T-cell (primary cell): ENCODE results near the gene PCLO. TPM values are rescaled to one million over a fixed set of nuclear protein-coding genes. Genes with fewer than 3 reads are reported as not detected.

Source experiments
- ATAC-seq, 4 experiments: fragments of 200-7000 bp in 3 of 4; fragments of 150-1000 bp in 1 of 4; cut with Tn5 transposase; replicated peaks in 1 of 4; 1 replicate in 3 of 4; 2 replicates in 1 of 4; pipeline ENCODE4 v1.10.0; 2021; ENCODE audit warnings: moderate library complexity in 3 of 4, mild to moderate bottlenecking in 2 of 4, moderate number of reproducible peaks in 1 of 4
- CTCF ChIA-PET, 2 donors: fragments of 300-600 bp; sonication (Branson Sonifier 250); formaldehyde crosslinking; loops; one replicate each; lab custom pipeline; 2022; ENCODE audit warnings: antibody characterized with exemption in 2 of 2; lab: Charles Lee
- POLR2A ChIA-PET, 2 donors: fragments of 300-600 bp; sonication (Branson Sonifier 250); formaldehyde crosslinking; loops; one replicate each; lab custom pipeline; 2022; ENCODE audit warnings: antibody characterized with exemption in 2 of 2; lab: Charles Lee
- DNase-seq, 35 experiments: peaks; one replicate each; pipeline versions ENCODE4 v3.0.0 to v3.0.0-alpha.2; 2013 to 2023
- H3K27ac ChIP-seq: one replicate; pipeline ENCODE4 v1.5.1; 2013; ENCODE audit warnings: low read length
- H3K27me3 ChIP-seq, 2 experiments: replicated peaks in 1 of 2; 1 replicate in 1 of 2; 2 replicates in 1 of 2; pipeline versions ENCODE4 v1.6.1 to v1.7.0; 2013; ENCODE audit warnings: low read length in 1 of 2, mixed read lengths in 1 of 2; ENCODE audit not compliant: control insufficient read depth in 2 of 2, insufficient read depth in 2 of 2; ENCODE audit errors: extremely low read depth in 1 of 2
- H3K36me3 ChIP-seq, 2 donors: 1 replicate in 1 of 2; 2 replicates in 1 of 2; pipeline versions ENCODE4 v1.6.1 to v1.7.0; 2013; ENCODE audit warnings: low read length in 1 of 2; ENCODE audit not compliant: control insufficient read depth in 2 of 2, insufficient read depth in 1 of 2; ENCODE audit errors: extremely low read depth in 1 of 2
- H3K4me1 ChIP-seq, 2 experiments: 1 replicate in 1 of 2; 2 replicates in 1 of 2; pipeline versions ENCODE4 v1.6.1 to v1.7.0; 2013; ENCODE audit warnings: low read length in 2 of 2, mixed read lengths in 1 of 2; ENCODE audit not compliant: insufficient read depth in 2 of 2, control insufficient read depth in 1 of 2; ENCODE audit errors: extremely low read depth in 1 of 2
- H3K4me3 ChIP-seq, 2 donors: 1 replicate in 1 of 2; 2 replicates in 1 of 2; pipeline versions ENCODE4 v1.5.1 to v1.7.0; 2013; ENCODE audit warnings: mild to moderate bottlenecking in 2 of 2, low read length in 1 of 2, moderate library complexity in 1 of 2; ENCODE audit not compliant: control insufficient read depth in 1 of 2; ENCODE audit errors: extremely low read depth in 1 of 2
- H3K9me3 ChIP-seq: 2 replicates; pipeline ENCODE4 v1.7.0; 2013
- H3K27ac Mint-ChIP-seq, 2 donors: one replicate each; pipeline ENCODE4 v1.8.0; 2020 to 2021; ENCODE audit warnings: mild to moderate bottlenecking in 2 of 2, mixed read lengths in 2 of 2
- H3K27me3 Mint-ChIP-seq, 2 donors: one replicate each; pipeline ENCODE4 v1.8.0; 2021 to 2022; ENCODE audit warnings: mixed read lengths in 2 of 2
- H3K36me3 Mint-ChIP-seq: one replicate; pipeline ENCODE4 v1.8.0; 2021; ENCODE audit warnings: mixed read lengths
- H3K4me1 Mint-ChIP-seq, 3 donors: one replicate each; pipeline ENCODE4 v1.8.0; 2020 to 2022; ENCODE audit warnings: mixed read lengths in 3 of 3, mild to moderate bottlenecking in 1 of 3
- H3K4me3 Mint-ChIP-seq, 3 donors: one replicate each; pipeline ENCODE4 v1.8.0; 2020 to 2022; ENCODE audit warnings: mild to moderate bottlenecking in 3 of 3, mixed read lengths in 3 of 3, moderate library complexity in 3 of 3
- H3K9me3 Mint-ChIP-seq, 3 donors: one replicate each; pipeline ENCODE4 v1.8.0; 2020 to 2022; ENCODE audit warnings: mixed read lengths in 3 of 3
- whole genome bisulfite sequencing: methylation state at CpG from one replicate; pipeline ENCODE4 v1.1.5; 2013; ENCODE audit warnings: missing lambda C conversion rate; ENCODE audit not compliant: insufficient coverage; 5-methylcytosine and 5-hydroxymethylcytosine counted together
- total RNA-seq, 35 experiments: library from RNA in 6 of 35; stranded (reverse) in 6 of 35; fragments of 120-200 nt in 1 of 35; gene quantifications; one replicate each; pipeline versions ENCODE4 v1.2.1 to v1.2.4 and lab custom pipeline; 2013 to 2026

Gene PCLO
- total RNA-seq, 5 donors from 2014 or later (not counting 1 experiment from before 2014, with no cell fraction given) = 0.03 to 0.05 (median 0.03) TPM; not detected in 1

DNA sequence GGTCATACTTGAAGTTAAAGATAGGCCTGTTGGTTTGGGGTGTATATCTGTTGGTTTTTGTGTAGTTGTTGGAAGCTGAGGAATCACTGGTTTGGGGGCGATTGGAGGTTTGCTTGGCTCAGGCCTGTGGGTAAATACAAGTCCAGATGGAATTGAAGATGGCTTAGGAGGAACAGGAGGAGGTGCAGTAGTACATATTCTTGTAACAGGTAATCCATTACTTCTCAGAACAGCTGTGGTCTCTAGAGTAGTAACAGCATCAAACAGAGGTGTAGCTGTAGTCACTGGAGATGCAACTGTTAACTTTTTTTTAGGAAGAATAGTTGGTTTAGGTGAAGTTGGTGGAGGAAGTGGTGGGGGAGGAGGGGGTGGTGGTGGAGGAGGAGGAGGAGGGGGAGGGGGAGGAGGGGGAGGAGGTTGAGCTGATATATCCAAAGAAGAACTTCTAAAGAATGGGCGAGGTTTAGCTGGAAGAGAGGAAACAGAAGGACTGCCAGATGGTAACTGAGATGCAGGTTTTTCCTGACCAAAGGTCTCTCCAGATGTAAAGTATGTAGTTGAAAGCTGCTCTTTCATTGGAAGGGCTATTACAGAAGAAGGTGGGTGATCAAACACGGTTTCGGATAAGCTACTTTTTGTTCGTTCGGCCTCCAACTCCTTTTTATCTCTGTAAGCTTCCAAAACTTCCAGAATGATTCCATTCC, 209.2 kb downstream of the PCLO start:
- no peak for ATAC-seq
- no peak for DNase-seq
- 64% methylated on average over 2 of the region's 6 CpGs for WGBS
- Mint-ChIP-seq H3K9me3 (peaks cover 10 to 36% (median 20%) of the 10 kb centered on the region in 3 donors), H3K27ac (no peak overlapping the region), H3K4me3 (no peak overlapping the region), H3K36me3 (no peaks in the 10 kb centered on the region), H3K27me3 (no peaks in the 10 kb centered on the region), H3K4me1 (no peaks in the 10 kb centered on the region)
- Histone ChIP-seq H3K4me3 (no peak overlapping the region), H3K9me3 (no peaks in the 10 kb centered on the region), H3K27me3 (no peaks in the 10 kb centered on the region), H3K4me1 (no peaks in the 10 kb centered on the region), H3K27ac (no peak overlapping the region), H3K36me3 (no peaks in the 10 kb centered on the region)
- ChIA-PET CTCF (interaction anchor here in 1 of 2 donors (0.7 kb wide), 1 partner anchor 673 kb away, joined by 3 read pairs; no protein-coding TSS in a partner anchor), POLR2A (no interaction called here)

DNA sequence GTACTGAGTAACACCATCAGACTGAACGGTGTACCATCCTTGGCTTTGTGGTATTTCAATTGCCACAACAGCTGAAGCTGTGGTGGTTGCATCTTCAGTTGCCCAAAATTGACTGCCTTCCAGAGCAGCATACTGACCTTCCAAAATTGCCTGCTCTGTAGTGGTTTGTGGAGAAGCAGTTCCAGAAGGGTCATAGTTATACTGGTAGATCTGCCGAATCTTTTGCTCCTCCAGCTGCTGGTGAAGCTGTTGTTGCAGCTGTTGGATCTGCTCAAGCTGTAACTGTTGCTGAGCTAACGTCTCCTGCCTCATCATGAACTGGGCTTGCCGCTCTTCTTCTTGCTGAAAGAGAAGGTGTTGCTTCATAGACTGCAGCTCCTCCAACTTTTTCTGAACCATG, 212.2 kb downstream of the PCLO start:
- ChIA-PET CTCF (no interaction called here), POLR2A (no interaction called here)
- no peak overlapping the region for H3K27ac ChIP-seq
- WGBS = 75% methylated on average over 4 of the region's 4 CpGs
- no peaks in the 10 kb centered on the region for H3K36me3 ChIP-seq
- no peak overlapping the region for H3K27ac Mint-ChIP-seq
- H3K9me3 ChIP-seq = no peaks in the 10 kb centered on the region
- no peaks in the 10 kb centered on the region for H3K36me3 Mint-ChIP-seq
- DNase-seq = no peak
- H3K4me1 Mint-ChIP-seq = no peaks in the 10 kb centered on the region
- H3K4me1 ChIP-seq = no peaks in the 10 kb centered on the region
- no peaks in the 10 kb centered on the region for H3K27me3 Mint-ChIP-seq
- H3K4me3 Mint-ChIP-seq = no peak overlapping the region
- H3K9me3 Mint-ChIP-seq = peaks cover 13 to 30% (median 22%) of the 10 kb centered on the region in 3 donors
- H3K27me3 ChIP-seq = no peaks in the 10 kb centered on the region
- ATAC-seq = no peak
- H3K4me3 ChIP-seq = no peak overlapping the region

DNA sequence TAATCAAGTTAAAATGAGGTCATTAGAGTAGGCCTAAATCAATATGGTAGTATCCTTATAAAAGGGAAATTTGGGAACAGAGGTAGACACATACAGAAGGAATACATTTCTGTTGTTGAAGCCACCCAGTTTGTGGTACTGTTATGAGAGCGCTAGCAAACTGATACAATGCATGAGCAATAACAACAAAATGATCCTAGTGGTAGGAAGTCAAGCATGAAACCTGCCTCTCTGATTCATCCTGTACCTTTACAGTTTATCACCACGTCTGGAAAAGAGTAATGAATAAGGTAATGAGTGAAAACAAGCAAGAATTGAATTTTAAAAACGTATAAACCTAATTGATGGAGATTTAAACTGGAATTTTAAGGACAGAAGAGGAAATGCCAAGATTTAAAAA, 217.2 kb downstream of the PCLO start:
- Mint-ChIP-seq H3K4me3 (no peak overlapping the region), H3K27ac (no peak overlapping the region), H3K9me3 (peaks cover 8 to 18% (median 12%) of the 10 kb centered on the region in 3 donors), H3K4me1 (no peaks in the 10 kb centered on the region), H3K27me3 (no peaks in the 10 kb centered on the region), H3K36me3 (no peaks in the 10 kb centered on the region)
- WGBS = no CpG with 5 or more reads among the region's 3 CpGs
- DNase-seq (no peak), ATAC-seq (no peak)
- Histone ChIP-seq H3K4me1 (no peaks in the 10 kb centered on the region), H3K9me3 (no peaks in the 10 kb centered on the region), H3K36me3 (no peaks in the 10 kb centered on the region), H3K27ac (no peak overlapping the region), H3K4me3 (no peak overlapping the region), H3K27me3 (no peaks in the 10 kb centered on the region)
- POLR2A ChIA-PET = no interaction called here
- CTCF ChIA-PET = no interaction called here

- Mint-ChIP-seq H3K27me3 (no peaks in the 10 kb centered on the region), H3K9me3 (peaks cover 8 to 15% (median 9%) of the 10 kb centered on the region in 3 donors), H3K4me3 (no peak overlapping the region), H3K4me1 (no peaks in the 10 kb centered on the region), H3K27ac (no peak overlapping the region), H3K36me3 (no peaks in the 10 kb centered on the region)
- Histone ChIP-seq H3K9me3 (no peaks in the 10 kb centered on the region), H3K4me3 (no peak overlapping the region), H3K4me1 (no peaks in the 10 kb centered on the region), H3K27ac (no peak overlapping the region), H3K36me3 (no peaks in the 10 kb centered on the region), H3K27me3 (no peaks in the 10 kb centered on the region)
- ChIA-PET CTCF (no interaction called here), POLR2A (no interaction called here)
- WGBS = no CpG with 5 or more reads among the region's 4 CpGs
- DNase-seq (no peak), ATAC-seq (no peak)
These were observed 217.6 kb downstream of the PCLO start for GRCh38 chr7:82945056-82945455.

DNA sequence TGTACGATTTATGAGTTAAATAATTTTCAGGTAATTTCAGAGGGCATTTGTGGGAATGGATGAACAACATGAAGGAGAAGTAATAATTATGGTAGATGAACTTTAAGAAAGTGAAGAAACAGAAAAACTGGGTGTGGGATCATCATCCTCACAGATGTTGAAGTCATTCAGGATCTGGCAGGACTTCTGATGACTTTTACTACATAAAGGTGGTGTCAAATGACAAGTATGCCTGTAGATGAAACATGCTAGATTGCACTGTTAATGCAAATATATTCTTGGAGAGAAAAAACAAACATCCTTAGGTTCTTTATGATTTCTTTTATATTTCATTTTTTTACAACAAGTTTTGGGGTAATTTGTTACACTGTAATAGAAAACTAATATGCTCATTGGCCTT, 230.2 kb downstream of the PCLO start:
- Histone ChIP-seq H3K27ac (no peak overlapping the region), H3K9me3 (no peaks in the 10 kb centered on the region), H3K36me3 (no peaks in the 10 kb centered on the region), H3K4me1 (no peaks in the 10 kb centered on the region), H3K27me3 (no peaks in the 10 kb centered on the region), H3K4me3 (no peak overlapping the region)
- Mint-ChIP-seq H3K27me3 (no peaks in the 10 kb centered on the region), H3K36me3 (no peaks in the 10 kb centered on the region), H3K4me3 (no peak overlapping the region), H3K27ac (no peak overlapping the region), H3K9me3 (peaks cover 3 to 21% (median 9%) of the 10 kb centered on the region in 3 donors), H3K4me1 (no peaks in the 10 kb centered on the region)
- ATAC-seq (no peak), DNase-seq (no peak)
- WGBS = 83% methylated on average over 1 of the region's 1 CpG
- ChIA-PET CTCF (no interaction called here), POLR2A (no interaction called here)

GRCh38 chr7:82926477-82926876, 236.2 kb downstream of the PCLO start:
- no peak overlapping the region for H3K4me3 ChIP-seq
- H3K9me3 ChIP-seq = no peaks in the 10 kb centered on the region
- ATAC-seq (no peak), DNase-seq (no peak)
- no peak overlapping the region for H3K27ac Mint-ChIP-seq
- H3K27me3 ChIP-seq = no peaks in the 10 kb centered on the region
- WGBS = 100% methylated on average over 1 of the region's 2 CpGs
- H3K4me1 ChIP-seq = no peaks in the 10 kb centered on the region
- CTCF ChIA-PET = no interaction called here
- no peak overlapping the region for H3K4me3 Mint-ChIP-seq
- no peaks in the 10 kb centered on the region for H3K27me3 Mint-ChIP-seq
- H3K9me3 Mint-ChIP-seq = peaks cover 3 to 8% (median 8%) of the 10 kb centered on the region in 3 donors
- no peaks in the 10 kb centered on the region for H3K4me1 Mint-ChIP-seq
- no peaks in the 10 kb centered on the region for H3K36me3 ChIP-seq
- no peak overlapping the region for H3K27ac ChIP-seq
- POLR2A ChIA-PET = no interaction called here
- H3K36me3 Mint-ChIP-seq = no peaks in the 10 kb centered on the region
